KG1 (cell line): Measurements from ENCODE around the gene MICALL1.

ENCODE experiments used
- DNase-seq: peaks from one replicate; lab custom pipeline; 2025; lab: John Stamatoyannopoulos, UW

Gene MICALL1

DNA sequence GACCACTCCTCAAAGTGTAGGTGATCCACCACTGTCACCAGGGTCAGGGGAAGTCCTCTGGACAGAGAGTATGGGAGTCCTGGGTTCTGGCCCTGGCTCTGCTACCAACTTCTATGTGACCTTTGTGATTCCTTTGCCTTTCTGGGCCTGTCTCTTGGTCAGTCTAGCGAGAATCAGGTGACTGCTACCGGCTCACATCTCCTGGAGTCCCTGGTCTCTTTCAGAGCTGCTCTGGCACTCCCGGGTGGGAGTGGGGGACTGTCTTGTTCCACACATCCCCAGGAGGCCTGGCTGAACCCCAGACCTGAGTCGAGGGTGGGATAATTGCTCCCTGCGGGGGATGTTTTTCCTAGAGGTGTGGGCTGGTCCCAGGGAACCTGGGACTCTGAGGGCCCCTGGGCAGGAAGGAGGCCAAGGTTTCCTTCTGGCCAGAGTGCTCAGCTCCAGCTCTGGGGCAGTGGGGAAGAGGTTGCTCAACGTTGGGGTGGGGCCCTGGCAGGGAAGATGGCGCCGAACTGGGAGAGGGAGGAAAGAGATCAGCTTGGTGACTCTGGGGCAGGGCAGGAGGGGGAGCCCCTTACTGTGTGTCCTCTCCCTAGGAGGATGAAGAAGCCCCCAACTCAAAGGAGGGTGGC lies 76.2 kb downstream of the MICALL1 start:
- DNase-seq = no peak

DNA sequence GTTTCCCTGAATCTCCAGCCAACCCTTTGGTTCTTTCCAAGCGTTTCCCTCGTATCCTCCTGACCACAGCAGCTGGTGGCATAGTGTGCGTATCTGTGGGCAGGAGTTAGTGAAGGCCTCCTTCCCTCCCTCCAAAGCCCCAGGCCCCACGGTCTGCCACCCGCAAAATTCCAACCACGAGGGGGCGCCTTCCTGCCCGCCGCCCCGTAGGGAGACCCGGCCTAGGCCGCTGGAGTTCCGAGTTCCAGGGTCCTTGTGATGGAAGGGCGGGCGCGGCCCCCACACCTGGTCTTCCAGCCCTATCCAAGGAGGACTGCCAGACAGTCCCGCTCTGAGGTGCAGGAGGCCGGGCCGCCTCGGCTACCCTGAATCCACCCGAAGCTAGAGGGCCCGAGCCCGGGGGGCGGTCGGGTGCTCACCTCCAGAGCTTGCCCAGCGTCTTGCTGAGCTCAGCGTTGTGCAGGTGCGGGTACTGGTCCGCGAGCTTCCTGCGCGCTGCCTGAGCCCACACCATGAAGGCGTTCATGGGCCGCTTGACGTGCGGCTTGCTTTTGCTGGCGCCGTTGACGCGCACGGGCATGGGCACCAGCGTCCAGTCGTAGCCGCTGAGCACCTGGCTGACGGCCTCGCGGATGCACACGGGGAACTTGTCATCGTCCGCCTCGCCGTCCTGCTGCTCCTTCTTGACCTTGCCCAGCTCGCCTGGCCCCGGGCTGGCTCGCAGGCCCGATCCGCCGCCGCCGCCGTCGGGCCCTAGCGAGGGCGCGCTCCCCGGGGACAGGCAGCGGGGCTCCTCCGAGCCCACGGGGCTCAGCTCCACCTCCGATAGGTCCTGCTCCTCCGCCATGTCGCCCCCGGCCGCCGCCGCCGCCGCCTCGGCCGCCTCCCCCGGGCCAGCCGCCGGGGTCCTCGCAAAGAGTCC lies 77.1 kb downstream of the MICALL1 start:
- no peak for DNase-seq

DNA sequence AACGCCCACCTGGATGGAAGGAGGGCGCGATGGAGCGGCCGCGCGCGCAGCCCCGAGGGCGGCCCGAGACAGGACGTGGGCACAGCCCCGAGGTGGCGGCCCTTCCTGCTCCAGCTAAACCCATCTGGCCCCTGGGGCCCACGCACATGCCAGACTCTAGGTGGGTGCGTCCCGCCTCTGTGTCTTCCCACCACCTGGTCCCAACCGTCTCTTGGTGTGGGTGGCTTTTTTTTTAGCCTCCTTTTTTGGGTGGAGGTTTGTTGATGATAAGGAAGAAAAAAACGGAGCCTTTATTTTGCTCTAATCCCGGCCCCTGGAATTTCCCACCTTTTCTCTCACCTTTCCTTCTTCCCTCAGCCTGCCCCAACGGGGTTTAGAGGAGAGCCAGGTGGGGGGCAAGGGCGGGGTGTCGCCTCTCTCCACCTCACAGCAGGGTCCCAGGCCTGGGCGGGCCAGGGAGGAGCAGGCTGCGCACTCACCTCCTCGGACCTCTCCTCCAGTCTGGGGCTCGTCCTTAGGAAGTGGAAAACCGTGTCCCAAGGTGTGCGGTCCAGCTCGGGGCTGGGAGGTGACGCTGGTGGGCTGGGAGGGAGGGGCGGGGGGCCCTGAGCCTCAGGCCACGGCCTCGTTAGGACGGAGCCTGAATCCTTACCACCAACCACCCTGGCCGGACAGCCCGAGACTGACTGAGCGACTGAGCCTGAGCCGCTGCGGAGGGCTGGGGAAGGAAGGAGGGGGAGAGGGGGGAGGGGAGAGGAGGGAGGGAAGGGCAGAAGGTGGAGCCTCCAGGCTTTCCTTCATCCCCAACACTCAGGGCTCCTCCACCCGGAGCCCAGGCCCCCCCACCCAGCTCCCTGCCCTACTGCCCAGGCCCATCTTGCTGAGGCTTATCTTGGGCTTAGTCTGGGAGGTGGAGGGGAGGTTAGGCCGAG lies 78.0 kb downstream of the MICALL1 start, which contains the start of gene SOX10:
Gene SOX10, minus strand, starts transcription at position 696 of the 932 bp plus-strand sequence. CDS start 771 bp downstream, outside the sequence.
- DNase-seq = no peak

DNA sequence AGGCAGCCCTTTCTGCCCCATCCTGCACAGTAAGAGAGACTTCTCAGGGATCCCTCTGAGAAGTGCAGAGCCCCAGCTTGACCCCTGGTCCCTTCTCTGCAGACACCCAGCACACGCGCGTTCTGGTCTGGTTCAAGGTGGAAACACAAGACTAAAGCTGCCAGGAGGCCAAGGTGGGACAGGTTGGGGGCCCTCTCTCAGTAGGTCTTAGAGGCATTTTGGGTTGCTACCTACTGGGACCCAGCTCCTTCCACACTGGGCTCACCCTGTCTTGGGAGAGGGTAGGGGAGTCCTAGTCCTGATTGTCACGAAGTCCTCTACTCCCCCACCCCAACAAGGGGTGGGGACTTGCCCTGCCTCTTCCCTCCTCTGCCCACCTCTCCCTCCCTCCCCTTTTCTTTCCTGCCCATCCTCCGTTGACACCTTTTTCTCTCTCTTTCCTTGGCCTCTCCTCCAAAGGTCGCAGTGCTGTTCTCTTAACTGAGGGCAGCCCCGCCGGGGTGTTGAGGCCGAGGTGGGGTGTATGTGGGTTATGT lies 79.0 kb downstream of the MICALL1 start:
- no peak for DNase-seq

DNA sequence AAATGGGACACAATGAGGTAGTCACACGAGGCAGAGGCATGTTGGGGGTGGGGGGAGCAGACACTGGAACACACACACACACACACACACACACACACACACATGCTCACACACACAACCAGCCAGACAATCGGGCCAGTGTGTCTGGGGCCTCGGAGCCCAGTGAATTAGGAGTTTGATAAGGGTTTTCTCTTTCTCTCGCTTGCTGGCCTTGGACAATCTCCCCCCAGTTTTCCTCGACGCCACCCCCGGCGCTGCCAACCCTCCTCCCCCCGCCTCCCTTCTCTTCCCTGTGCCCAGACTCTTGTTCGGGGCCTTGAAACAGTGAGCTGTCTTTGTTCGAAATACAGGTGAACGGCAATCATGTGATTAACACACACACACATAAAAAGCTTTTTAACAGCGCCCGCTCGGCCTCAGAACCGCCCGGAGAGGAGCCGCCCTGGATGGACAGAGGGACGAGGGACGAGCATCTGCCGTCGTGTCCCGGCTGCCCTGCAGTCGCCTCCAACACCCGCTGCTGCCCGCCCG lies 79.7 kb downstream of the MICALL1 start:
- DNase-seq = no peak

DNA sequence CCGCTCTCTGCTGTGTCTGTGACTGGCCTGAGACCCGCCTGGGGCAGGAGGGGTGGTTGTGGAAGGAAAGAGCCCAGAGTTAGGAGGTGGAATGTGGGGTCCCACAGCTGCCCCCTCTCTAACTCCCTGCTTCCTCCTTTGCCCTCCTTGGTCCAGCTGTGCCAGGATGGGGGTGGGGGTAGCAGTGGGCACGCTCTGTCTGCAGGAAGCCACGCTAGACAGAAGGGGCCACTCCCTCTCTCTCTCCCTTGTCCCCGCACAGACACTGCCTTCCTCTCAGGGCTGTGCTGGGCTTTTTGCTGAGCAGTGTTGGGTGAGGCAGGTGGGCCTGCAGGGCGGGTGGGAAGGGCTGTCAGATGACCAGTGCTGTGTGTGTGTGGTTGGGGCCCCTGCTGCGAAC lies 80.3 kb downstream of the MICALL1 start:
- no peak for DNase-seq

DNA sequence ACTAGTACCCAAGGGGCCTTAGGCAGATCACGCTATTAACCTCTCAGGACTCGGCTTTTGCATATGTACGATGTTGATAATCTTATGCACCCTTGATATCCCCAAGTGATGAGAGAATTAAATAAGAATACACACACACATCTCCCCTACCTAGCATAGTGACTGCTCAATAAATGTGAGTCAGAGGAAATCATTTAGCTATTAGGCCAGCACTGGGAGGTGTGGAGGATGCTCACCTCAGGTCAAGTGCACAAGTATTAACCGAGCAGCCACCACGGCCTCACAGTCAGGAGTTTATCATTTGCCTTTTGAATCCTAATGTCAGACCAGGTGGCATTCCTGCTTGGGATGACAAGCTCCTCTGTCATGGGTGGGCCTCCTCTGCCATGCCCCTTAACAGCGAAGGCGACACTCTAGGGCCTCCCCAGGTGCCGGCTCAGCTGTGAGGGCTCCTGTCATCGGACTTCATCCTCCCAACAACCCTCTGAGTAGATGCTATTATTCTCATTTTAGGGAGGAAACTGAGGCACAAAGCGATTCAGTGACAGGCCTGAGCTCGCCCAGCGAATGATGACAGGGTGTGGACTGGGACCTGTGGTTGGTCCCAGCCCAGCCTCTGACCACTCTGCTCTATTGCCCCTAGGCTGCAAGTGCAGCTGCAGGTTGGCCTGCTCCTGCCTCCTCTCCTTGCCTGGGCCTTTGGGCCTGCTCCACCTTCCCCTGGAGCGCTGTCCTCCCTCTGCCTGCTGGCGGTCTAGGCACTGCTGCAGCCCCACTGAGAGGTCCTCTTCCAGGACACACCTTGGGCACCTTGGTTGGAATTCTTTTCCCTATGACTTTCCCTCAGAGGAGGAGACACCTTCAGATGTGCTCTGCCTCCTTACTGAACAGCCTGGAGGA lies 83.3 kb downstream of the MICALL1 start:
- DNase-seq = no peak

DNA sequence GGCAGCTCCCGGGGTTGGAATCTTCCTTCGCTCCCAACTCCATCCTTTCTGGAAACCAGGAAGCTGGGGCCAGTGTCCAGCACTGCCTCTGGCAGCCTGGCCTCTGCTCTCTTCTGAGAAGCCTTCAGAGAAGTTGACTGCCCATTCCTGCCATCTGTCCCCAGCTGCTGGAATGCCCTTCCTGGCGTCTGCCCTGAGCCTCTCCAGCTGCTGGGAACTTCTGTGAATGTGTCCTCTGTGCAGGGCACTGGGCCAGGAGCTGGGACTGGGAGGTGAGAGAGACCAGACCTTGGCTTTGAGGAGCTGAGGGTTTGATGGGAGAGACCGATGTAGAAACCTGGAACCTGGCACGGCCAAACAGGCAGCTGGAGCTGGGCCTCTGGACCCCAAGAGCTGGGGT lies 84.2 kb downstream of the MICALL1 start:
- DNase-seq = no peak

DNA sequence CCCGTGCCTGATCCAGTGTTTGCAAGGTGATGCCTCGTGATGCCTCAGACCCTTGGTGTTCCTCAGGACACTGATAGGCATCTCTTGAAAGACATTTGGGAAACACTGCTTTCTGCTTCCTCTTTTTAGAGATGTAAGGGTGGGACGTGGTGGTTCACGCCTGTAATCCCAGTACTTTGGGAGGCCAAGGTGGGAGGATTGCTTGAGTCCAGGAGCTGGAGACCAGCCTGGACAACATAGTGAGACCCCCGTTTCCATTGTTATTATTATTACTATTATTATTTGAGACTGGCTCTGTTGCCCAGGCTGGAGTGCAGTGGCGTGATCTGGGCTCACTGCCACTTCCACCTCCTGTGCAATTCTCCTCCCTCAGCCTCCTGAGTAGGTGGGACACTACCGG lies 84.8 kb downstream of the MICALL1 start:
- no peak for DNase-seq

DNA sequence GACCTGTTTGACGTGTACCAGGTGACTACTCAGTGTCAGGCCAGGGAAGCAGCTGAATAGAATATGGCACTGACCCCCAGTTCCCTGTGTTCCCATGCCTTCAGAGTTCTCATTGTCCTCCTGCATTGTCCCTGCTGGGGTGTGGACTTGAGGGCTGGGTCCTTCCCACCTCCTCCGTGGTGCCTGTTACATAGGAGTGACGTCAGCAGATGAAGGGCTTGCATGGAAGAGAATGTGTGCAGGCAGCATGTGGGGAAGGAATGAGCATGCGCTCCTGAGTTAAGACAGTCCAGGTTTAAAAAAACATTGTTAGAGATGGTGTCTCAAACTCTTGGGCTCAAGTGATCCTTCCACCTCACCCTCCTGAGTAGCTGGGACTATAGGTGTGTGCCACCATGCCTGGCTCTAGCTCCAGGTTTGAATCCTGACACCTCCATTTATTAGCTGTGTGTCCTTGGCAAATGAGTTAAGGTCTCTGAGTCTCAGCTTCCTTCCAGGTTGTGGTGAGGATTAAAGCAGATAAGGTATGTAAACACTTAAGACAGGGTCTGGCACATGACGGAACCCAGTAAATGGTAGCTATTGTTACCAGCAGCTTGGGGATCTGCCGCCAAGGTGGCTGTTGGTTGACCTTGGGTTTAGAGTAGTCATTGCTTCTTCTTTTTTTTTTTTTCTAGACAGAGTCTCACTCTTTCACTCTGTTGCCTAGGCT lies 85.8 kb downstream of the MICALL1 start:
- DNase-seq = no peak
